Activated CD8-positive, alpha-beta memory T cell treated with anti-CD3 and anti-CD28 coated beads, Interleukin-2, amount 50 U/mL, for 4 hours (primary cell): ENCODE results near the gene BAHD1.

ENCODE experiments used
- DNase-seq: peaks from one replicate; pipeline ENCODE4 v3.0.0-alpha.2; 2020

BAHD1 gene

DNA sequence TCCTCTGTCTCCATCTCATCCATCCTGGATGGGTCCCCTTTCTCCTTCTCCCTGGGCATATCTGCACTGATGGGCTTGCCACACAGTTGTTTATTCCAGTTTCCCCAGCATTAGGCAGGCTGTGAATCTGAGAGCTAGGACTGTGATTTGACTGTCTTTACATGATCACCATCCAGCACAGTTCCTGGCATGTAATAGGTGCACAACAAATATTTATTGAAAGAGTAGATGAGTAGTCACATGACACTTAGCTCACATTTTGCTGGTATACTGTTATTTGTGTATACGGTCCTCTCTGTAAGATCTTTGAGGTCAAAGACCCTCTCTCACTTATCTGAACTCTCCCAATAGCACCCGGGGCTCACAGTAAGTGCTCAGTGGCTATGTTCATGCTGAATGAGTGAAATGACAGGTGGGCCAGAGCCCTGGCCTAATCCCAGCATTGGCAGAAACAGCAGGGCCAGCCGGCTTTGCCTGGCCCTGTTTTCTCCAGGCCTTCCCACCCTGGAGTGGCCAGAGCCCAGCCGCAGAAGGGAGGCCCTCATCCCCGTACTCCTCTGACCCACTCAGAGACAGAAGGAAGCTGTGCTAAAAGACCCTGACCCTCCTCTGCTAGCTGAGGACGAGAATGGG is 16.2 kb upstream of the BAHD1 start:
- no peak for DNase-seq

DNA sequence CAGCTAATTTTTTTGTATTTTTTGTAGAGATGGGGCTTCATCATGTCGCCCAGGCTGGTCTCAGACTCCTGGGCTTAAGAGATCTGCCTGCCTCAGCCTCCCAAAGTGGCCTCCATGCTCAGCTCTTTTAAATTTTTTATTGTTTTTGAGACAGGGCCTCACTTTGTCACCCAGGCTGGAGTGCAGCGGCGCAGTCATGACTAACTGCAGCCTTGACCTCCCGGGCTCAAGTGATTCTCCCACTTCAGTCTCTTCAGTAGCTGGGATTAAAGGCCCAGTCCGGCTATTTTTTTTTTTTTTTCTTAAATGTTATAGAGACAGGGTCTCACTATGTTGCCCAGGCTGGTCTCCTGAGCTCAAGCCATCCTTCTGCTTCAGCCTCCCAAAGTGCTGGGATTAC is 15.1 kb upstream of the BAHD1 start:
- DNase-seq: no peak

DNA sequence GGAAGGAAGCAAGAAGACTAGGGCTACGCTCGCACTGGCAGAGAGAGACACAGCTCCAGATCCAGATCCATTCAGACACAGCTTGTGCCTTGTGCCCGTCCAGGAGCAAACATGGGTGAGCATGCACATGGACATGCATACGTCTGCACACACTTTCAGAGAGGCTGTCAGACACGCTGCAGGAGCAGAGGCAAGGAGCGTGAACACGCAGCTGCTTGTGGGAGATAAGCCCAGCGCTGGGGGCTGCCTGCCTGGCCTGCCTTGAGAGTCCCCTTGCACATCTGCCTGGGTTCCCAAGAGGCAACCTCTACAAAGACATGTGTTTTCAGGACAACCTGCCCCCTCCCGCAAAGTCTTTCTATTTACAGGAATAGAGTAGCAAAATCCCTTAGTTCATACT is 13.6 kb upstream of the BAHD1 start:
- no peak for DNase-seq

DNA sequence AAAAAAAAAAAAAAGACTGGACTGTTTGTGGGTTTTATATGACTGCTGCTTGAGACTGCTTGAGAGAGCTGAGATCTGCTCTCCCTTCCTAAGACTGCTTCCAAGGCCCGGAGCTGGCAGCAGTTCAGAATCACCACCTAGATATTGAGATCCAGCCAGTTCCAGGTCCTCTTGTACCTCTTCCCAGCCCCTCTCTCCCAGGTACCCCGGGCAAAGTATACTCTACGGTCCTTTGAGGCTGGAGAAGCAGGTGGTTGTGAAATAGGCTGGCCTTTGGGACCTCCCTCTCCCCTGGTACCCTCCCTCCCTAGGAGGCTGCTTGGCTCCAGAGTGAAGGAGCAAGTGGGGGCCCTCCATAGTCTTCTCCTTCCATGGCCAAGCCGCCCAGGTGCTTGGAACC is 12.6 kb upstream of the BAHD1 start:
- no peak for DNase-seq

DNA sequence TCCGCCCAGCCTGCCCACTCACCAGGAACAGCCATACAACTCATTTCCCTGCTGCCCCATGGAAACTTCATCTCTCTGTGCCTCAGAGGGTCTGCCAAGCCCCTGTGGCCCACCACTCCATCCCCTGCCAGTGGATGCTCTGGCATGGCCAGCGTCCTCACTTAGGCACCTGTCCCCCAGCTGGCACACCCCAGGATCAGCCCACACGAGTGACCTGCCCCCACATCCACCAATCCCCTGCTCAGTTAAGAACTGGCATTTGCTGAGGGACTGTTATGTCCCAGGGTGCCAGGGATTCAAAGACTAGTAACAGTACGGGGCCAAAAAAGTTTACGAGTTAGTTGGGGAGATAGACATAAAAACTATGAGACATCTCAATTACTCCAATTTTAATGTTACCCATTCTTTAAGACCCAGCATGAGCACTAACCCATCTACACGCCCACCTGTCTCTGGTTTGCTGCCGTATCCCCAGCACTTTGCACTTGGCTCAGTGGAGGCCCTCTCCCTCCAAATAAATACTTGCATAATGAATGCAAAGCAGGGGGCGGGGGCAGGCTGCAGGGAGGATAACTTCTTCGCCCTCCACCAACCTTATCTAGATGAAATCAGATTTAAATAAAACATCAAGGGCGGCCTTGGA is 11.6 kb upstream of the BAHD1 start:
- no peak for DNase-seq

DNA sequence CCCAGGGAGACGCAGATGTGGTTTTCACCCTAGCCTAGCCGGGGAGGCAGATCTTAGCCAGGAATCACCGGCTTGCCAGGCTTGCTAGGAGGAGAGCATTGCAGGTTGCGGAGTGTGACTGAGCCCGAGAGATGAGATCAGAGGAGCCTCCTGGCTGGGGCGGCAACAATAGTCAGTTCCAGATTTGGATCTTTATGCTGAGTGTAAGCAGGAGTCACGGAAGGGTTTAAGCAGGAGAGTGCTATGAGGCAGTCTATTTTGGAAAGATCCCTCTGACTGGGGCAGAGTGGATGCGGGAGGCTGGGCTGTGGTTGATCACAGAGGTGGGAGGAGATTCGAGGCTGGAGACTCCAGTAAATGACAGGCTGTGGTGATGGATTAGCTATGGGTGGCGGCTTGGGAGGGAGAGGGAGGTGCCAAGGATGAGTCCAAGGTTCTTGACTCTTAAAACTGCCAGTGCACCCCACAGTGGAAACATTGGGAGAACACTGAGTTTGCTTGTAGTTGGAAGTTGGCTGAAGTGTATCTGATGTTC is 10.4 kb upstream of the BAHD1 start:
- DNase-seq: no peak

DNA sequence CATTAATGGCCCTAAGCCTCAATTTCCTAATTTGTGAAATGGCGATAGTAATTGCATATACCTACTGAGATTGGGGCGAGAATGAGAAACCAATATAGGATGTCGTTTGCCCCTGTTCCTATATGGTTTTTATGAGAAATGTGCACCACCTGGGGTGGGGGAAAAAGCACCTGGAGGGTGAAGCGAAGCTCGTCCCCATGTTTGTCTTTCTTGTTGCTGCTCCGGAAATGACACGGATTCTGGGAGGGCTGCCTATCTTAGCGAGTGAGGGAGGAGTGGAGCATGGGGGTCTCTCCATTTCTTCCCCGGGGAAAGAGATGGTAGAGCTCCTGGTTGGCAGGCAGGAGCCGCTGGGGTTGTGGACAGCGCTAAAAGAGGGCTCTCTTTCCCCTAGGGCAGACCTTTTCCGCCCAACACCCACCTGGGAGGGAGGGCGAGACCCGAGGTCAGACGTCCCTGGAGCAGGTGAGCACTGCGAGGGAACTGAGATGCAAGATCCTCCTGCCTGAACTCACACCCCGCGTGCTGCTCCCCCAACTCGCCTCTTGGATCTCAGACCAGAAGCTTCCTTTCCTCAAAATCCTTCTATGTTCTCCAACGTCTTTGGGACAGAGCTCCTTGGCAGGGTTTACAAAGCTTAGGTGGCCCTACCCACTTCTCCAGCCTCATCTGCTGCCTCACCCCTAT is 5.6 kb upstream of the BAHD1 start:
- no peak for DNase-seq

DNA sequence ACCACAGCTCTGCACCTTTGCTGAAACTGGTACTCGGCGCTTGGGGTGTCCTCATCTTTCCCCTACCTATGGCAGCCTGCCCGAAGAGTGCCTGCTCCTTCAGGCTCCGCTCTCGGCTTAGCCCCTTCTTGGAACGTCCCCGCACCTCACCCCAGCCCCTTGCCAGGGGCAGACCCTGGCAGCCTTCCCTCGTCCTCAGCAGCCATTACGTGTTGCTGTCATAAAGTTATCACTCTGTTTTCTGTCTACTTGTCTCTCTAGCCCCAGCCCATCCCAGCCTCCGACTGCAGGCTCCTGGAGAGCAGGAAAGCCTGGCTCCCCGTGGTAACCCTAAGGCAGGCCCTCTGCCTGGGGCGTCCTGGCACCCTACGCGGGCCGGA is 5.1 kb upstream of the BAHD1 start:
- no peak for DNase-seq

DNA sequence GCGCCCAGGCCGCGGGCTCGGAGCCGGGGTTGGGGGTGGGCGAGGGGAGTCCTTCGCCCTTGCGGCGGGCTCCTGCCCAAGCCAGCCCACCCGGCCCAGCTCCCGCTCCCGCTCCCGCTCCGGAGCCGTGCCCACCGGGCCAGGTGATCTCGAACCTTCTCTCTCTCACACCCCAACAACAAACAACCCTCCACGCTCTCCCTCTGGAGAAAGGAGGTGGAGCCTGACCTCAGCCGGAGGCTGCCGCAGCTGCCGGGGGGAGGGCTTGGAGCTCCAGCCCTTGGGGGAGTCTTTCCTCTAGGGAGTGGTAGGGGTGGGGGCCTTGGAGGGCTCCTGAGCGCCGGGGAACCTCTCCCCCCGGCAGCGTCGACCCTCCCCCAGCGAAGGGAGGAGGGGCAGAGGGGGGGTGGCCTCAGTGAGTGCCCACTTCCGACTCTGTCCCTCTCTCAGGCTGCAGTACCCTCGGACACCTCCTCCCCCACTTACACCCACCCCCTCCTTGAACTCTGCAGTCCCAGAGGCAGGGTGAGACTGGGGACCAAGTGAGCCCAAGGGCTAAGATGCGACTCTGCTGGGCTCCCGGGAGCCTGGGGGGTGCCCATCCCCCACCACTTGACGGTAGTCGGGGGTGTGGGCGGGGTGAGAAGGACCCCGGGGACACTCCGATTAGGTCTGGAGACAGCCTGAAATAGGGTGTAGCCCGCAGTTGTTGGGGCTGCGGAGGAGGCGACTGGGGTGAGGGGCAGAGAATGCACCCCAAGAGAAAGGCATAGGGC is 4.4 kb upstream of the BAHD1 start:
- peak; percentile 22 for DNase-seq

DNA sequence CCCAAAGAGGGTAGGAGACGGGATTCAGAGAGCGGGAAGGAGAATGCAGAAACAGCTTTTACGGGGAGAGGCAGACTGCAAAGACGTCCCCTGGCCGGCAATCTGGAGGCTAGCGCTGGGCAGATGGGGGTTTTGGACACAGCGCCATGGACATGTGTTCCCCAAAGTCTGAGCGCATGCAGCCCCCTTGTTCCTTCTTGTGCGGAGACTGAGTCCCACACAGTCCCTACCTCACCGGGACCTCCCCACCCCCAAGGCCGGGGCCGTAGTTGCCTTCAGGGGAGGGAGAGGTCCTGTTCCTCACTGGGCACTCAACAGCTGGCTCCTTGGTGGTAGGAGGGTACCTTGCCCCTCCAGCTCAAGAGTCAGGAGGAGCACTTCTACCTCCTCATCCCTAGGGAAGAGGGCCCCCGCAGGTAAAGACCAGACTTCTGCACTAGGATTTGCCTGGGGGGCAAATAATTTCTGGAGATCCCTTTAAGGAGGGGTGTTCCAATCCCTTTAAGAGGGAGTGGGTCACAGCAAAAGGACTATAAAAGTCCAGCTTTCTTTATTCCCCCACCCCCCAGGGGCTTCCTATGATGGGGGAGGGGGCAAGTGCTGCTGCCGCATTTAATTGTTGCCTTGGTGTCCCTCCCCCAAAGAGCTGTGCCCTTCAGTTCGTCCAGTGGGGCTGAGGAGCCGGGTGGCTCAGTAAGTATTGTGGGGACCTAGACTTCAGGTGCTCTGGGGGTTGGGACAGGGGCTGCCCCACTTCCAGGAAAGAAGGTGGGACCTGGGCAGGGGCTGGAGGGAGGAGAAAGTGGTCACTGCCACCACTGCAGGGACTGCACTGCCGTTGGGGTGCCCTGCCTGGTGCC is 3.6 kb upstream of the BAHD1 start:
- DNase-seq: no peak

DNA sequence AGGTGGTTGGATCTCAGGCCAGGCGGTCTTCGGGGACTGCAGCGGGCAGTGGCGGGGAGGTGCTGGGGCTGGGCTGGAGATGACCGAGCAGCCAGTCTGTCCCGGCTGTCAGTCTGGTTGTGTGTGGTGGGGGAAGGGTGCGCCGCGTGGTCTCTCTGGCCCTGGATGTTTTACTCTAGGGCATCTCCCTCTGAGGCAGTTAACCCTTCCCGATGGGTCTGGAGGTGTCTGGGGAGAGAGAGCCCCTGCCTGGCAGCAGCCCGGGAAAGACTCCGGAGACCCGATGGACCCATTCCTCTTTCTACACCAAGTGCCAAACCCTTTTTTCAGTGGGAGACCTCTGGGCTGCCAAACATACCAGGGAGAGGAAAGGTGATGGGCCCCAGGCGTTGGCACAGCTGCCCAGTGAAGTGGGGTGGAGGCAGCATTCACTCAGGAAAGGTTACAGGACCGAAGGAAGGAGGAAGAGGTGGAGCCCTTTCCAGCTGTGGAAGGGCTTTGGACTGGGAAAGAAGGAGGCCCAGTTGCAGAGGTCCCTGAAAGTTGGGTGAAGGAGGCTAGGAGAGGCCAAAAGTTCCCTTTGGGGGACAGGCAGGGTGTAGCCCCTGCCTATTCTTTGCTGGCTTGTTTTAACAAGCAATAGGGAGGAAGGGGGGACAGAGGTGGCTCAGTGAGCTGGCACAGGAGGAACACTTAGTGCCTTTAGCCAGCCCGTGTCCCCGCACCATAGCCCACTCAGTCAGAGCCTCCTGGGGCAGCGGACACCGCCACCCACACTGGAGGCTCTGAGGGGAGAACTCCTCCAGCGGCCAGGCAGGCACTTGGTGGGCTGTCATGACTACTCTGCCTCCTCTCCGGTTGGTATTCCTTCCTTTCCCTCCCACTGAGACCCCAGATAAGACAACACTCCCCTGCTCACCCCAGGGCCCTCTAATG is 2.7 kb upstream of the BAHD1 start:
- DNase-seq: no peak

DNA sequence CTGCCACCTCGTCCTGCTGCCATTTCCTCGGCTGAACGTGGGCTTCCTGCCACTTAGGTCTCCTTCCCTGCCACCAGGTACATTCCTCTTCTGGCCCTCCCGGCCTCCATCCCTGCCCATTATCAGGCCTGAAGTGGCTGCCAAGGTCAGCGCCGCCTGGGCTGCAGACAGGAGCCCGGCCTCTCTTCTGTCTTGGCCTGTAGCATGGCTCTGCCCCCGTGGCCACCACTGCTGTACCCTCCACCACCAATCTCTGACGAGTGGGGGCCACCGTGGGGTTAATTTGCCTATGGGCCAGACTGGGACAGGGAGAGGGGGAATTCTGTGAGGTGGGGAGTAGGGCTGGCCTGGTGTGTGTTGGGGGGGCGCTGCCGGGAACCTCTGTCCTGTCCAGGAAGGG is 2.0 kb upstream of the BAHD1 start:
- no peak for DNase-seq

DNA sequence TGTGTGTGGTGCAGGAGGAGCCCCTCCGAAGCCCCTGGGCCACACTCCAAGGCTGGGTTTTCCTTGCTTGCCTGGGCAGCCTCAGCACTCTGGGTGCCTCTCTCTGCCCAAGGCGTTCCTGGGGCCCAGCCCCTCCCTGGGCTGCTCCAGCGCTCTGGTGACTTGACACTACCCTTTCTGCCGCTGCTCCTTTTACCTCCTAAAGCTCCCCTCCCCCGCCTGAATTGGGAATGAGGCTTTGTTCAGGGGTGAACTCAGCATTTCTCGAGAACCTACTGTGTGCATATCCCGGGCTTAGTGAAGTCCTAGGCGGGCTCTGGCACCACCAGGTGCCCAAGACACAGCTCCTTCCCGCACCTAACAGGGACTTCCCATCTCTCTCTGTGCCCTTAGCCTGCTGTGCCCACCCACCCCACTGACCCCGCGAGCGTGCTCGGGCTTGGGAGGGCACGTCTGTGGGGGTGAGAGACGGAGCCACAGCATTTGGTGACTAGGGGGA is 1.2 kb upstream of the BAHD1 start:
- DNase-seq: no peak

DNA sequence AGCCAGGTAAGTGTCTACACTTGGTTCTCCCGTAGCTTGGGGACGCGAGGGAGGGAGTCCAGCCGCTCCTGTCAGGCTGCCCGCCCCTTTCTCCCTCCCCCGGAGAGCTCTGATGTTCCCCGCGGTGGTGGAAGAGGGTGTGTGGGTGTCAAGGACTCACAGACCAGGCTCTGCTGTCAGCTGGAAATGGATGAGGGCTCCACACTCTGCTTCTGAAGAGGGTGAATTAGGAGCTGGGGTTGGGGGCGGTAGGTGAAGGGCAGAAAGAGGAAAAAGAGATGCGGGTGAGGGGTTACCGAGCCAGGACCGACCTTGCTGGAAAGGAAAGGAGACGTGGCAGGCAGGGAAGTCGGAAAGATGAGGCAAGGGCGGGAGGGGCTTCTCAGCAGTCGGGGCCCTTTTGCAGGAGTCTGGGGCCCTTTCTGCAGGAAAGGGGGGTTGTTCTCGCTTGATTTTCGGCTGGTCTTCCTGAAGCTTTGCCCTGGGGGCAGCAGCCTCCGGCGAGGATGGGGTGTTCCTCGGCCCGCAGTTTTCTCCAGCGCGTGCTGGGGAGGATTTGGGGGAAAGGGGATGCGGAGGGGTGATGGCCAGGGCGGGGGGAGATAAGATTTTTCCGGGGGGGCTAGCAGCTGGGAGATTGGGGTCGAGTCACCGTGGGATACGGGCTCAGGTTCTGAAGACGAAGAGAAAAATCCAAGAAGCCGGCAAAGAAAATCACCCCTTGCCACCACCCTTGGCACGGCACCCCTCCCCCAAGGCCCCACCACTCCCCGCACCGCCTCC is 602 bp upstream of the BAHD1 start:
- peak; percentile 37 for DNase-seq

DNA sequence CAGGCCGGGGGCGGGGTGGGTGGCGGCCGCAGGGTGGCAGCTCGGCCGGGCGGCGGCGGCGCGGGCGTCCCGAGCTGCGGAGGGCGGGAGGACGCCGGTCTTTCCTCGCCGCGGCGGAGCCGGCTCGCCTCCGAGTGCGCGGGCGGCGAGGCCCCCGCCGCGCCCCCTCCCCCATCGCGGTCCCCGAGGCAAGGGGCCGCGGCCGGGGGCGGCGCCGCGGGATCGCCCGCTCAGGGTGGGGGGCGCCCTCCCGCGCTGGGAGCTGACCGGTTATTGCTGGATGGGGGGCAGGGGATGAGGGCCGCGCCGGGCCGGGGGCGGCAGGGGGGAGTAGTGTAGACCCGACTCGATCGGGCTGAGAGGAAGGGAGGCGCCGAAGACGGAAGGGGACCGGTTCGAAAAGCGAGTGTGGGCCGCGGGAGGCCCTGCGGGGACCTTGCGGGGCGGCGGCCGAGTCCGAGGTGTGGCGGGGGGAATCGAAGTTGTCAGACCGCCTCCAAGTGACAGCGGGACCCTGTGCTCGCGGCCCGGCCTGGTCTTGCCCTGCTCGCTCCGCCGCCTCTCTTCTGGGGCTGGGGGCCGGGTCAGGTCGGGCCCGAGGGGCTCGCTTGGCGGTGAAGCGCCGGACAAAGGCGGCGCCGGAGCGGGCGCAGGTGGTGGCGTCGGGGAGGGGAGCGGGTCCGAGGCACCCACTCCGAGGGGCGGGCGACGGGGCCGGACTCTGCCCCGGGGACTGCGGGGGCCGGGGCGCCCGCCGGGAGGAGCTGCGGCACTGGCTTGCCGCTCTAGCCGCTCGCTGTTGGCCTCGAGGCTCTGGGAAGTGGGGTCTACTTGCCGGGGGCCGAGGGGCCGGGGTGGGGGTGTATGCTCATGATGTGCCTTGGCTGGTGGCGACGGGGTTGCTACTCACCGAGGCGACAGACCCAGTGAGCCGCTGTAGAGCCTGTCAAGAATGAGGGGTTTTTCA is 1.1 kb downstream of the BAHD1 start:
- DNase-seq: peak; percentile 42

DNA sequence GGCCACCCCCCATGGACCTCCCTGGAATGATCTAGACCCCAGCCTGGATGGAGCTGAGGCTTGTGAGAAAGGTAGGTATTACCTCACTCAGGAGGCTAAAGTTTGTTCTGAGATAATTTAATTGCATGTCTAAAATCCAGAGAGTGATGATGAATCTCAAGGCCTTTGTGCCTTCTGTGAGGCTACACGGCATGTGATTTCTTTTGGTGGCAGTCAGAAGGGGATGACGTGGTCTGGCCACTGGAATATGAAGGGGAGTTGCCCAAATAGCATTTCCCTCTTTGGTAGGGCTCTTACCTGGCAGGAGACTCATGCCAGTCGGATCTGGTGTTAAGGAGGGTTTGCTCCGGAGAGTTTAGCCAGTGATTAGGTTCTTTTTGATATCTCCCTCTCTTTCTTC is 2.5 kb downstream of the BAHD1 start:
- DNase-seq: no peak

DNA sequence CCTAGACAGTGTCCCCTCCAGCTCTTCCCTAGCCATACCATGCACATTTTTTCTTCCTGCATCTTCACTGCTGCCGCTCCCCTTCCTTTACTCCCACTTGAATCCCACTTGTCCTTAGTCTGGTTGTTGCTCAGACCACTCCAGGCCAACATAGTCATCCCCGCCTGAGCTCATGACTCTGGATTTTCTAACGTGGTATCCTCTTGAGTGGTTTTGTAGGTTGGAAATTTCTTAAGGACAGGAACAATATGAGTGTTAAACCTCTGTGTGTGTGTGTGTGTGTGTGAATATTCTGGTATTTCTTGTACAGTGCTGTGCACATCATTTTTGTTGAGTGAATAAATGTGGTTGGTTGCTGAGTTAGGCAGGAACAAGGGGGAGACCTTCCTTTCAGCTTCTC is 3.1 kb downstream of the BAHD1 start:
- DNase-seq: no peak

DNA sequence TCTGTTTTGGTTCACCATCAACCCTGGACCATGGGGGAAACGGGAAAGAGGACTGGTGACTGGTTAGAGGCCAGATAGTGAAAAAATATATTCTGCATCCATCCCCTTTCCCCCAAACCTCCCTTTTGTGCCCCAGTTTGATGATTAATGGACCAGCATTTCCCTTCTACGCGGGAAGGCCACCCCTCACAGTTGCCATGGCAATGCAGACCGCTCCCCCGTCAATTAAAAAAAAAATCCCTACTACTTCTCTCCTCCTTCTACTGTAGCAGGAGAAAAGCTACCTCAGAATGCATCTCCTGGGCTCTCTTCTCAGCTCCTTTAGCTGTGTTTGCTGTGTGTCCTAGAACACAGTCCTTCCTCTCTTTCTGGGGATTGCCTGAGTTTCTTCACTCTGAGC is 4.0 kb downstream of the BAHD1 start:
- no peak for DNase-seq

DNA sequence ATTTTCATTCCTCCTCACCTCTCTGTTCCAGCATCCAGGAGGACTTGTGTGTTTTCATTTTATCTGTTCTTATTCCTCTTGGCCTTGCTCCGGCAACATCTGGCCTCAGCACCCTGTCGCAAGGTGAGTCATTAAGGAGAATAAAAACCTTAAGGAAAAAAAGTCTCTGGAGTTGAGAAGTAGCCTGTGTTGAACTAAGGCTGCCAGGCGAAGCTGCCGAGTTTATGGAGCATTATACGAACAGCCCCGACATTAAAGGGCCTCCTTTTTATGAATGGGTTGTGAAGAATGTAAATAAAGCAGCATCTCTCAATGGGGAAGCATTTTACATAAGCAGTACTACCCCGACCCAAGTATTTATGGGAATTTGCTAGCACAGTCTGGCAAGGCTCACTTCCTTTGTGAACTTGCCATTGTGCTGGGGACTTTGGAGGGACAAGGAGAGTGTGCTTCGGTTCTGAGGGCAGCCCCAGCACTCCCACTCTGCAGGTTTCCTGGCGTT is 4.7 kb downstream of the BAHD1 start:
- no peak for DNase-seq
